Ovary (tissue), 9 donors: ENCODE data around the gene GPC3. TPM values are rescaled to one million over a fixed set of nuclear protein-coding genes. Genes with fewer than 3 reads are reported as not detected.

Experiments
- DNase-seq, 5 donors: peaks; one replicate each; pipeline ENCODE4 v3.0.0-alpha.2; 2019 to 2020
- H3K27ac ChIP-seq, 2 donors: fragments of 200-600 bp; one replicate each; pipeline versions ENCODE4 v1.5.1 to v1.8.0; 2019 to 2022
- H3K27me3 ChIP-seq: fragments of 200-600 bp; one replicate; pipeline ENCODE4 v1.8.0; 2022
- H3K36me3 ChIP-seq: fragments of 200-600 bp; sonication (generic); one replicate; pipeline ENCODE4 v1.5.1; 2019
- H3K4me1 ChIP-seq: one replicate; pipeline ENCODE4 v1.8.1; 2013; ENCODE audit warnings: mild to moderate bottlenecking, moderate library complexity; ENCODE audit not compliant: insufficient read depth
- H3K4me3 ChIP-seq: fragments of 200-600 bp; sonication (generic); one replicate; pipeline ENCODE4 v1.5.1; 2017
- H3K9me3 ChIP-seq, 2 donors: fragments of 200-600 bp in 1 of 2; sonication (generic) in 1 of 2; one replicate each; pipeline versions ENCODE4 v1.5.1 to v1.8.1; 2013 to 2019; ENCODE audit warnings: mild to moderate bottlenecking in 1 of 2, moderate library complexity in 1 of 2
- CTCF ChIP-seq, 3 donors: fragments of 450-650 bp in 2 of 3; fragments of 200-600 bp in 1 of 3; IDR thresholded peaks; one replicate each; pipeline versions ENCODE4 v1.5.1 to v1.8.0; 2016 to 2022; ENCODE audit warnings: antibody characterized with exemption in 3 of 3, mild to moderate bottlenecking in 1 of 3
- EP300 ChIP-seq: sonication (generic); formaldehyde crosslinking; IDR thresholded peaks from one replicate; pipeline ENCODE4 v1.6.1; 2017; ENCODE audit warnings: antibody characterized with exemption
- POLR2A ChIP-seq: fragments of 450-650 bp; IDR thresholded peaks from one replicate; pipeline ENCODE4 v1.6.1; 2017; ENCODE audit warnings: antibody characterized with exemption, mild to moderate bottlenecking, moderate library complexity
- WGBS, 3 donors: extraction: QIAGEN DNeasy Blood & Tissue Kit in 1 of 3; methylation state at CpG; one replicate each; pipeline versions ENCODE4 v1.1.5 to v1.1.7; 2013 to 2017; 5-methylcytosine and 5-hydroxymethylcytosine counted together
- intact Hi-C, 4 donors: fragments of 100-400 bp; cut with DNase I; formaldehyde crosslinking; loops; one replicate each; pipeline versions ENCODE4 v1.11.0 to v1.15.1; 2022 to 2023
- polyA plus RNA-seq, 2 donors: library from polyadenylated mRNA; stranded (reverse); fragments of 200-250 nt in 1 of 2; fragments of 350-450 nt in 1 of 2; fragmentation: Illumina TruSeq in 1 of 2; extraction: RNeasy Lipid Tissue Mini Kit (QIAGEN cat#74804) in 1 of 2; gene quantifications; one replicate each; pipeline ENCODE4 v1.2.3, GENCODE V29; 2013 to 2014
- total RNA-seq, 7 donors: library from RNA; depleted of rRNA in 2 of 7; stranded (reverse); fragments of >200 nt in 2 of 7; fragmentation: NEBNext Ultra II Directional in 3 of 7; extraction: Animal tissue kit (Norgen Biotek cat#: 25700) in 3 of 7; gene quantifications; one replicate each; pipeline versions ENCODE4 v1.1.0 to v1.2.4, GENCODE V29; 2016 to 2023
- donor health status: DM: no; HTN: no; CAD: no; lungs with moderate emphysema.
- donor health status: DM: no; HTN: no; CAD: no.
- donor health status: Bipolar disorder and iron deficiency.
- donor health status: DM: yes; HTN: yes; CAD: no.
- donor health status: DM: no; HTN: no; CAD: no.
- donor health status: DM: yes; HTN: yes; CAD: no.

Gene GPC3
- total and polyA plus RNA-seq, 9 donors, result 4.5 to 91.8 (median 12.1) TPM

- intact Hi-C loops, result no loop called here
- no peak overlapping the region for H3K4me3 ChIP-seq
- H3K36me3 ChIP-seq, result no peaks in the 10 kb centered on the region
- no peaks in the 10 kb centered on the region for H3K27me3 ChIP-seq
- no peak overlapping the region for H3K27ac ChIP-seq
- no peak for DNase-seq
- 59 to 70% (median 63%) methylated on average over 2 of the region's 2 CpGs for WGBS, 3 donors
- no peaks in the 10 kb centered on the region for H3K4me1 ChIP-seq
- TF ChIP-seq POLR2A, result no peak
- no peak for TF ChIP-seq CTCF (IDR thresholded peaks at IDR 0.05)
- no peak for TF ChIP-seq EP300
- H3K9me3 ChIP-seq, result no peaks in the 10 kb centered on the region
Observed at GRCh38 chrX:133535066-133535465, 450.3 kb downstream of the GPC3 start.

- no peak for TF ChIP-seq CTCF (IDR thresholded peaks at IDR 0.05)
- no peak for TF ChIP-seq EP300
- no peak for TF ChIP-seq POLR2A
- Histone ChIP-seq H3K27me3 (no peaks in the 10 kb centered on the region), H3K36me3 (no peaks in the 10 kb centered on the region), H3K9me3 (no peaks in the 10 kb centered on the region), H3K4me3 (no peak overlapping the region), H3K27ac (no peak overlapping the region), H3K4me1 (no peaks in the 10 kb centered on the region)
- intact Hi-C loops, result no loop called here
- WGBS, 3 donors, result 76 to 80% (median 77%) methylated on average over 4 of the region's 4 CpGs
- DNase-seq, result no peak
Observed at GRCh38 chrX:133534172-133534571, 451.2 kb downstream of the GPC3 start.

GRCh38 chrX:133533249-133533648 is 452.1 kb downstream of the GPC3 start:
- no peak for DNase-seq
- Histone ChIP-seq H3K4me3 (no peak overlapping the region), H3K4me1 (no peaks in the 10 kb centered on the region), H3K36me3 (no peaks in the 10 kb centered on the region), H3K27me3 (no peaks in the 10 kb centered on the region), H3K9me3 (no peaks in the 10 kb centered on the region), H3K27ac (no peak overlapping the region)
- no peak for TF ChIP-seq EP300
- TF ChIP-seq CTCF (IDR thresholded peaks at IDR 0.05), result no peak
- no peak for TF ChIP-seq POLR2A
- intact Hi-C loops, result no loop called here
- WGBS, 3 donors, result 63 to 73% (median 69%) methylated on average over 3 of the region's 3 CpGs

GRCh38 chrX:133530960-133531359 is 454.4 kb downstream of the GPC3 start:
- H3K36me3 ChIP-seq, result no peaks in the 10 kb centered on the region
- H3K4me1 ChIP-seq, result no peaks in the 10 kb centered on the region
- DNase-seq, result peak in 3 of 5 donors; percentile 15 to 23 (median 21)
- no peaks in the 10 kb centered on the region for H3K27me3 ChIP-seq
- no peaks in the 10 kb centered on the region for H3K9me3 ChIP-seq
- TF ChIP-seq CTCF (IDR thresholded peaks at IDR 0.05) (no peak), POLR2A (no peak), EP300 (no peak)
- no peak overlapping the region for H3K4me3 ChIP-seq
- intact Hi-C loops, result no loop called here
- WGBS, 3 donors, result 52 to 59% (median 56%) methylated on average over 6 of the region's 6 CpGs
- H3K27ac ChIP-seq, result no peak overlapping the region

GRCh38 chrX:133529578-133529977 is 455.8 kb downstream of the GPC3 start:
- no peaks in the 10 kb centered on the region for H3K9me3 ChIP-seq
- 76 to 84% (median 79%) methylated on average over 3 of the region's 3 CpGs for WGBS, 3 donors
- H3K27me3 ChIP-seq, result no peaks in the 10 kb centered on the region
- H3K36me3 ChIP-seq, result no peaks in the 10 kb centered on the region
- DNase-seq, result no peak
- H3K4me1 ChIP-seq, result no peaks in the 10 kb centered on the region
- TF ChIP-seq POLR2A, result no peak
- TF ChIP-seq CTCF (IDR thresholded peaks at IDR 0.05), result no peak
- TF ChIP-seq EP300, result no peak
- no peak overlapping the region for H3K4me3 ChIP-seq
- no peak overlapping the region for H3K27ac ChIP-seq
- intact Hi-C loops, result no loop called here
